ENCODE data around the gene LRRC8C.

DNA sequence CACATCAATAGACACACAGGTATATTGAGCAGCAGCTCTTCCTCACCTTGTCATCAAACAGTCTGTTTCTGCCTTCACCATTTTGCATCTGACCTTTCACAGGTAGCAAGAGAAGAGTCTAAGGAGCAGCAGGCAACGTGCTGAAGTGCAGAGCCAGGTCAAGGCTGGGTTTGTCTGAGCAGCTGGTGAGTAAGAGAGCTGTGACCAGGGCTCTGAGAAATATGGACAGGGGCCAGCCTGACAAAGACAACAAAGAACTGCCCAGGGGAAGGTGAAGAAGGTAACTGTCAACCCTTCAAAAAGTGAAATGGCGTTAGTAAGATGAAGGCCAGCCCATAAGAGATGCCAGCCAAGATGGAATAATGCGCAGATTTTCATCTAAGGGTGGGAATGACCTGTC, 129.0 kb downstream of the LRRC8C start:
- TF ChIP-seq POLR2A (IDR thresholded peaks at IDR 0.05; ENCODE audit: low read depth, low read length) (no peak), TAF1 (IDR thresholded peaks at IDR 0.05; ENCODE audit: low read depth, low read length) (no peak), POLR2AphosphoS5 (IDR thresholded peaks at IDR 0.05; ENCODE audit: low read depth, low read length) (no peak), SPI1 (IDR thresholded peaks at IDR 0.05; ENCODE audit: low read depth, low read length) (no peak), POU2F2 (IDR thresholded peaks at IDR 0.05; ENCODE audit: low read depth, low read length) (no peak), PAX5 (IDR thresholded peaks at IDR 0.05; ENCODE audit: insufficient read depth, low read length, severe bottlenecking) (no peak)

All from GM12891 (cell line).